B cell (primary cell): ENCODE results near the gene DNAJB9. TPM values are rescaled to one million over a fixed set of nuclear protein-coding genes. Genes with fewer than 3 reads are reported as not detected.
A peak's percentile ranks its signal among the peaks of the same experiment; 100 is the strongest.

Experiments
- ATAC-seq: fragments of 200-7000 bp; cut with Tn5 transposase; one replicate; pipeline ENCODE4 v1.10.0; 2021; ENCODE audit warnings: low read depth, mild to moderate bottlenecking, moderate number of reproducible peaks, moderate library complexity
- CTCF ChIA-PET: fragments of 350-600 bp; sonication (Branson Sonifier 250); formaldehyde crosslinking; loops from one replicate; lab custom pipeline; 2021; ENCODE audit warnings: antibody characterized with exemption, inconsistent platforms; lab: Charles Lee
- POLR2A ChIA-PET: fragments of 350-600 bp; sonication (Branson Sonifier 250); formaldehyde crosslinking; loops from one replicate; lab custom pipeline; 2021; ENCODE audit warnings: antibody characterized with exemption; lab: Charles Lee
- DNase-seq: peaks from one replicate; pipeline ENCODE4 v3.0.0; 2013
- H2AFZ ChIP-seq: 2 replicates; pipeline ENCODE4 v1.6.1; 2012; ENCODE audit warnings: mild to moderate bottlenecking, low read depth, low read length; ENCODE audit not compliant: insufficient read depth, poor library complexity, severe bottlenecking
- H3K27ac ChIP-seq, 2 donors: 1 replicate in 1 of 2; 2 replicates in 1 of 2; pipeline ENCODE4 v1.5.1; 2012 to 2013; ENCODE audit warnings: low read length in 2 of 2, mild to moderate bottlenecking in 2 of 2, moderate library complexity in 1 of 2
- H3K27me3 ChIP-seq, 4 experiments: fragments of 200-600 bp in 1 of 4; sonication (generic) in 1 of 4; replicated peaks in 1 of 4; 1 replicate in 2 of 4; 2 replicates in 2 of 4; pipeline versions ENCODE4 v1.6.1 to v1.7.0; 2013 to 2016; ENCODE audit warnings: low read length in 3 of 4, mild to moderate bottlenecking in 2 of 4, mixed read lengths in 1 of 4, moderate library complexity in 1 of 4; ENCODE audit not compliant: insufficient read depth in 4 of 4, control insufficient read depth in 3 of 4; ENCODE audit errors: control extremely low read depth in 1 of 4
- H3K36me3 ChIP-seq, 2 experiments: replicated peaks in 1 of 2; 1 replicate in 1 of 2; 2 replicates in 1 of 2; pipeline versions ENCODE4 v1.6.1 to v1.7.1; 2013; ENCODE audit warnings: low read length in 1 of 2; ENCODE audit not compliant: insufficient read depth in 2 of 2, control insufficient read depth in 1 of 2; ENCODE audit errors: control extremely low read depth in 1 of 2, extremely low read depth in 1 of 2
- H3K4me1 ChIP-seq, 2 donors: fragments of 200-600 bp in 1 of 2; sonication (generic) in 1 of 2; 1 replicate in 1 of 2; 2 replicates in 1 of 2; pipeline versions ENCODE4 v1.5.1 to v1.6.1; 2013 to 2017; ENCODE audit warnings: low read length in 2 of 2; ENCODE audit not compliant: control insufficient read depth in 2 of 2, insufficient read depth in 2 of 2
- H3K4me2 ChIP-seq: replicated peaks from 2 replicates; pipeline ENCODE3; 2012; ENCODE audit warnings: mild to moderate bottlenecking, low read depth, low read length; ENCODE audit not compliant: poor library complexity, severe bottlenecking
- H3K4me3 ChIP-seq, 5 experiments: fragments of 200-600 bp in 1 of 5; sonication (generic) in 1 of 5; 1 replicate in 3 of 5; 2 replicates in 2 of 5; pipeline versions ENCODE4 v1.5.1 to v1.7.0; 2011 to 2016; ENCODE audit warnings: low read length in 4 of 5, mild to moderate bottlenecking in 4 of 5, low read depth in 2 of 5, control low read depth in 1 of 5, moderate library complexity in 1 of 5; ENCODE audit not compliant: insufficient read depth in 1 of 5; ENCODE audit errors: control extremely low read depth in 1 of 5, extremely low read depth in 1 of 5
- H3K79me2 ChIP-seq: fragments of 200-600 bp; sonication (generic); one replicate; pipeline ENCODE4 v1.6.0; 2016; ENCODE audit warnings: low read length; ENCODE audit not compliant: control insufficient read depth, insufficient read depth
- H3K9ac ChIP-seq: fragments of 200-600 bp; sonication (generic); 2 replicates; pipeline ENCODE4 v1.6.1; 2017; ENCODE audit warnings: mild to moderate bottlenecking, low read length, moderate library complexity
- H3K9me3 ChIP-seq, 3 donors: one replicate each; pipeline versions ENCODE4 v1.6.1 to v1.7.1; 2013; ENCODE audit warnings: low read length in 2 of 3; ENCODE audit not compliant: control insufficient read depth in 2 of 3, insufficient read depth in 1 of 3; ENCODE audit errors: control extremely low read depth in 1 of 3
- H4K20me1 ChIP-seq: 2 replicates; pipeline ENCODE4 v1.6.0; 2012; ENCODE audit warnings: mild to moderate bottlenecking, low read length; ENCODE audit not compliant: insufficient read depth, control insufficient read depth, poor library complexity, severe bottlenecking
- H3K27ac Mint-ChIP-seq: one replicate; pipeline ENCODE4 v1.8.0; 2021; ENCODE audit warnings: mixed read lengths
- H3K27me3 Mint-ChIP-seq: one replicate; pipeline ENCODE4 v1.8.0; 2021; ENCODE audit warnings: mixed read lengths
- H3K4me1 Mint-ChIP-seq: one replicate; pipeline ENCODE4 v1.8.0; 2021; ENCODE audit warnings: mixed read lengths
- H3K4me3 Mint-ChIP-seq: one replicate; pipeline ENCODE4 v1.8.0; 2021; ENCODE audit warnings: mixed read lengths
- H3K9me3 Mint-ChIP-seq: one replicate; pipeline ENCODE4 v1.8.0; 2022; ENCODE audit warnings: mixed read lengths; ENCODE audit not compliant: insufficient read depth
- EZH2 ChIP-seq: IDR thresholded peaks from 2 replicates; pipeline ENCODE4 v1.6.1; 2012; ENCODE audit warnings: borderline replicate concordance, low read depth, mild to moderate bottlenecking, moderate library complexity, low read length; ENCODE audit not compliant: insufficient read depth, poor library complexity, severe bottlenecking
- WGBS: methylation state at CpG from one replicate; pipeline ENCODE4 v1.1.5; 2013; ENCODE audit warnings: missing lambda C conversion rate; ENCODE audit not compliant: insufficient coverage; 5-methylcytosine and 5-hydroxymethylcytosine counted together
- intact Hi-C: fragments of 100-400 bp; cut with micrococcal nuclease; formaldehyde crosslinking; loops from one replicate; pipeline ENCODE4 v1.10.0; 2022
- polyA plus RNA-seq: library from polyadenylated mRNA; depleted of rRNA; stranded (reverse); fragments of >200 nt; gene quantifications from 2 replicates; pipeline ENCODE4 v1.2.3, GENCODE V29; 2012
- total RNA-seq, 2 donors: library from RNA; stranded (reverse); fragments of 120-200 nt in 1 of 2; gene quantifications; 1 replicate in 1 of 2; 2 replicates in 1 of 2; pipeline versions ENCODE4 v1.2.3 to v1.2.4, GENCODE V29; 2013 to 2022
- TF ChIP-seq, protein P1 (sequence below): fragments of 200-600 bp; IDR thresholded peaks from one replicate; pipeline ENCODE4 v1.8.0; 2022; ENCODE audit warnings: antibody characterized with exemption, mild to moderate bottlenecking

Gene DNAJB9
- total and polyA plus RNA-seq, 2 donors (not counting 1 experiment from before 2014, with no cell fraction given), result 19.5 to 23.1 TPM

DNA sequence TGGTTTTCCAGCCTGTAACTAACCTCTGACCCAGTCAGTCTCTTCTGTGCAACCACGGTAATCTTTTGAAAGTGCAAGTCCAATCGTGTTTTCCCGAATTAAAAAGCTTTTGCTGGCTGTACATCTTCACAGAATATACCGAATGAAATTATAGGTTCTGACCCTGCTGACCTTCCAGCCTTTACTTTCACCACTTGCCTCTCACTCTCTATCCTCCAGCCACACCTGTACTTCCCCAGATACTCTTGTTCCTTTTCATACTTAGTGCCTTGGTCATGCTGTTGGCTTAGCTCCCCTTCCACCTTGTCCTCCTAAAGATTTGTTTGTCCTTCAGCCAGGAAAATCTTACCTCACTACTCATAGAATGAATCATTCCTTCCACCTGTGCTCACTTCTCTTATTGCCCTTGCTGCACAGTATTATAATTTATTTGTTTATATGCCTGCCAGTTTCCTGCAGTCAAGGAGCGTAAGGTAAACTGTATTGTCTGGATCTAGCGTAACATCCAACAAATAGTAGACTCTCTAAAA is 41.4 kb upstream of the DNAJB9 start:
- ChIA-PET POLR2A (interaction anchor here (0.9 to 1.1 kb wide), 2 partner anchors 25 to 41 kb away, joined by 3 read pairs; no protein-coding TSS in a partner anchor), CTCF (no interaction called here)
- Mint-ChIP-seq H3K27ac (peak overlapping the region; percentile 3), H3K27me3 (no peaks in the 10 kb centered on the region), H3K4me3 (peak overlapping the region; percentile 33), H3K4me1 (peaks cover 27% of the 10 kb centered on the region), H3K9me3 (no peaks in the 10 kb centered on the region)
- Histone ChIP-seq H3K79me2 (peaks cover 26% of the 10 kb centered on the region), H3K9ac (no peak overlapping the region), H3K27me3 (no peaks in the 10 kb centered on the region), H3K9me3 (no peaks in the 10 kb centered on the region), H2AFZ (no peak overlapping the region), H3K4me2 (no peak overlapping the region), H3K36me3 (no peaks in the 10 kb centered on the region), H4K20me1 (peaks cover 10% of the 10 kb centered on the region), H3K4me1 (peaks cover 27 to 30% of the 10 kb centered on the region in 2 donors), H3K27ac (no peak overlapping the region), H3K4me3 (no peak overlapping the region)
- DNase-seq (no peak), ATAC-seq (no peak)
- intact Hi-C loops, result loop anchor here (5.0 kb wide), 1 partner anchor 786 kb away; the partner anchor contains the start of gene CBLL1
- no peak for TF ChIP-seq EZH2
- TF ChIP-seq, protein P1, sequence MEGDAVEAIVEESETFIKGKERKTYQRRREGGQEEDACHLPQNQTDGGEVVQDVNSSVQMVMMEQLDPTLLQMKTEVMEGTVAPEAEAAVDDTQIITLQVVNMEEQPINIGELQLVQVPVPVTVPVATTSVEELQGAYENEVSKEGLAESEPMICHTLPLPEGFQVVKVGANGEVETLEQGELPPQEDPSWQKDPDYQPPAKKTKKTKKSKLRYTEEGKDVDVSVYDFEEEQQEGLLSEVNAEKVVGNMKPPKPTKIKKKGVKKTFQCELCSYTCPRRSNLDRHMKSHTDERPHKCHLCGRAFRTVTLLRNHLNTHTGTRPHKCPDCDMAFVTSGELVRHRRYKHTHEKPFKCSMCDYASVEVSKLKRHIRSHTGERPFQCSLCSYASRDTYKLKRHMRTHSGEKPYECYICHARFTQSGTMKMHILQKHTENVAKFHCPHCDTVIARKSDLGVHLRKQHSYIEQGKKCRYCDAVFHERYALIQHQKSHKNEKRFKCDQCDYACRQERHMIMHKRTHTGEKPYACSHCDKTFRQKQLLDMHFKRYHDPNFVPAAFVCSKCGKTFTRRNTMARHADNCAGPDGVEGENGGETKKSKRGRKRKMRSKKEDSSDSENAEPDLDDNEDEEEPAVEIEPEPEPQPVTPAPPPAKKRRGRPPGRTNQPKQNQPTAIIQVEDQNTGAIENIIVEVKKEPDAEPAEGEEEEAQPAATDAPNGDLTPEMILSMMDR, result no peak
- WGBS, result 95% methylated on average over 4 of the region's 6 CpGs

DNA sequence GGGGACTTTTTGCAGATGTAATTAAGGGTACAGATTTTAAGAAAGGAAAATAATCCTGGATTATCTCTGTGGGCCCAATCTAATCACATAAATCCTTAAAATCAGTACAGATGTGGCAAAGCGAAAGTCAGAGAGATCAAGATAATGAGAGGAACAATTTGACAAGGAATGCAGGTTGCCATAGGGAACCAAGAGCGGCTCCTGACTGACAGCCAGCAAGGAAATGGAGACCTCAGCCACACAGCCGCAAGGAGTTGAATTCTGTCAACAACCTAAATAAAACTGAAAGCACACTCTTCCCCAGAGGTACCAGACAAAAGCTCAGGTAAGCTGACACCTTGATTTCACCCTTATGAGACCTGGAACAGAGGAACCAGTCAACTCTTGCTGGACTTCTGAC is 40.3 kb upstream of the DNAJB9 start:
- no peak overlapping the region for H3K27ac Mint-ChIP-seq
- intact Hi-C loops, result loop anchor here (5.0 kb wide), 1 partner anchor 787 kb away; the partner anchor contains the start of gene CBLL1
- POLR2A ChIA-PET, result interaction anchor here (0.6 kb wide), 1 partner anchor 344 kb away, joined by 4 read pairs; no protein-coding TSS in a partner anchor

More for the DNA sequence above, 40.3 kb upstream of the DNAJB9 start:
- no peaks in the 10 kb centered on the region for H3K9me3 ChIP-seq
- CTCF ChIA-PET, result no interaction called here
- H3K36me3 ChIP-seq, result no peaks in the 10 kb centered on the region
- peaks cover 16 to 20% of the 10 kb centered on the region in 2 donors for H3K4me1 ChIP-seq
- H3K9me3 Mint-ChIP-seq, result no peaks in the 10 kb centered on the region
- H3K27me3 ChIP-seq, result no peaks in the 10 kb centered on the region
- no peak for TF ChIP-seq EZH2
- TF ChIP-seq, protein P1, result no peak
- H2AFZ ChIP-seq, result no peak overlapping the region
- no peak overlapping the region for H3K4me3 Mint-ChIP-seq
- no peak overlapping the region for H3K27ac ChIP-seq
- H3K4me1 Mint-ChIP-seq, result peaks cover 16% of the 10 kb centered on the region
- H3K27me3 Mint-ChIP-seq, result no peaks in the 10 kb centered on the region
- ATAC-seq, result no peak
- H3K9ac ChIP-seq, result no peak overlapping the region
- 94% methylated on average over 3 of the region's 3 CpGs for WGBS
- no peak overlapping the region for H3K4me2 ChIP-seq
- H3K4me3 ChIP-seq, result no peak overlapping the region
- DNase-seq, result no peak
- H4K20me1 ChIP-seq, result peaks cover 8% of the 10 kb centered on the region
- peaks cover 15% of the 10 kb centered on the region for H3K79me2 ChIP-seq
